ENCODE data around the gene HOXC4.

DNA sequence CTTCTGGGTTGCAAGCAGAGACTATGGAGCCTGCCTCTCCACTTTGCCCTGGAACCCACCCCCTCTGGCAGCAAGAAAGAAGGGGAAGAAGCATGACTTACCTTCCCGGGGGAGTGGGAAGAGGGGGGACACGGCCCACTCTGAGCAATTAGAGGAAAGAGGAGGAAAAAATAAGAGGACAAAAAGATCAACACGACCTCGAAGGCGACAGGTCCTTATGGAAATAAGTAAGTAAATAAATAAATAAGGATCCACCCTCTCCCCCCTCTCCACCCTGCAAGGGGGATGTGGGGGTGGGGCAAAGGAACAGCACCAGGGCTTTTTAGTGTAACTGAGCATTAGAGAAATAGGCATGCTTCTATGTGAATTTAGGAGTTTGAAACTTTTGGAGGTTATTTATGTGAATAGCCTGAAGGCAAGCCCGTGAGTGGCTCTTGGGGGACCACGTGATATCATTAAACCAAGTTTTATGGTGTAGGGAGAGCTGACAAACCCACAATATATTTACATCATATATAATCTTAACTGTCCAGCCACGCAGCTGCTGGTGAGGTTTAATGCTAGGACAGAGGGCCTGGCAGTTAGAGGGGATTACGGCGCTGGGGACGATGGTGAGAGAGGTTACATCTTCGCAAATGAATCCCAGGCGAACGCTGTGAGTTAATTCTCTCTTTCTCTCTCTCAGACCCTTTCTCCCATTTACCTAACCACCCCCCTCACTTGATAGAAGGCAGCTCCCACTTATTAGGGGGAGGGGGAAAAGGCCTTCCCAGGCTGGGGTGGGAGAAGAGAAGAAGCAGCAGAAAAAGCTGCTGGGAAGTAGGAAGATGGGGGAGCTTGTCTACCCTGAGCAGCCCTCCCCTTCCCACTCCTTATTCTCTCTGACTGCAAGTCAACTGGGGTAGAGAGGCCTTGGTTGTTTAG lies 16.0 kb upstream of the HOXC4 start:
- TF ChIP-seq, protein P1, sequence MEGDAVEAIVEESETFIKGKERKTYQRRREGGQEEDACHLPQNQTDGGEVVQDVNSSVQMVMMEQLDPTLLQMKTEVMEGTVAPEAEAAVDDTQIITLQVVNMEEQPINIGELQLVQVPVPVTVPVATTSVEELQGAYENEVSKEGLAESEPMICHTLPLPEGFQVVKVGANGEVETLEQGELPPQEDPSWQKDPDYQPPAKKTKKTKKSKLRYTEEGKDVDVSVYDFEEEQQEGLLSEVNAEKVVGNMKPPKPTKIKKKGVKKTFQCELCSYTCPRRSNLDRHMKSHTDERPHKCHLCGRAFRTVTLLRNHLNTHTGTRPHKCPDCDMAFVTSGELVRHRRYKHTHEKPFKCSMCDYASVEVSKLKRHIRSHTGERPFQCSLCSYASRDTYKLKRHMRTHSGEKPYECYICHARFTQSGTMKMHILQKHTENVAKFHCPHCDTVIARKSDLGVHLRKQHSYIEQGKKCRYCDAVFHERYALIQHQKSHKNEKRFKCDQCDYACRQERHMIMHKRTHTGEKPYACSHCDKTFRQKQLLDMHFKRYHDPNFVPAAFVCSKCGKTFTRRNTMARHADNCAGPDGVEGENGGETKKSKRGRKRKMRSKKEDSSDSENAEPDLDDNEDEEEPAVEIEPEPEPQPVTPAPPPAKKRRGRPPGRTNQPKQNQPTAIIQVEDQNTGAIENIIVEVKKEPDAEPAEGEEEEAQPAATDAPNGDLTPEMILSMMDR (tag by site-specific recombination; IDR thresholded peaks at IDR 0.05), result 0 out of 2 replicates have a peak, but pooled peaks have one; percentile 8
- TF ChIP-seq ZBTB17 (tag by site-specific recombination; IDR thresholded peaks at IDR 0.05) (no peak), ZNF558 (tag by site-specific recombination; IDR thresholded peaks at IDR 0.05) (peak; percentile 56; the same call in 1 of the 2 replicates), ZNF274 (IDR thresholded peaks at IDR 0.05; ENCODE audit: low read length) (no peak), ZNF274 (tag by site-specific recombination; IDR thresholded peaks at IDR 0.05; ENCODE audit: borderline replicate concordance) (no peak), ZNF600 (tag by site-specific recombination; IDR thresholded peaks at IDR 0.05) (no peak), ZNF169 (tag by site-specific recombination; IDR thresholded peaks at IDR 0.05) (no peak), SP2 (tag by site-specific recombination; IDR thresholded peaks at IDR 0.05) (peak; percentile 25; the same call in 1 of the 2 replicates), ZSCAN30 (tag by site-specific recombination; IDR thresholded peaks at IDR 0.05) (peak; percentile 87), ZNF571 (tag by site-specific recombination; IDR thresholded peaks at IDR 0.05) (no peak), ZNF837 (tag by site-specific recombination; IDR thresholded peaks at IDR 0.05) (no peak), ZBTB7A (tag by site-specific recombination; IDR thresholded peaks at IDR 0.05; ENCODE audit: low read depth) (0 out of 2 replicates have a peak, but pooled peaks have one; percentile 58)
- TF ChIP-seq, protein P2, sequence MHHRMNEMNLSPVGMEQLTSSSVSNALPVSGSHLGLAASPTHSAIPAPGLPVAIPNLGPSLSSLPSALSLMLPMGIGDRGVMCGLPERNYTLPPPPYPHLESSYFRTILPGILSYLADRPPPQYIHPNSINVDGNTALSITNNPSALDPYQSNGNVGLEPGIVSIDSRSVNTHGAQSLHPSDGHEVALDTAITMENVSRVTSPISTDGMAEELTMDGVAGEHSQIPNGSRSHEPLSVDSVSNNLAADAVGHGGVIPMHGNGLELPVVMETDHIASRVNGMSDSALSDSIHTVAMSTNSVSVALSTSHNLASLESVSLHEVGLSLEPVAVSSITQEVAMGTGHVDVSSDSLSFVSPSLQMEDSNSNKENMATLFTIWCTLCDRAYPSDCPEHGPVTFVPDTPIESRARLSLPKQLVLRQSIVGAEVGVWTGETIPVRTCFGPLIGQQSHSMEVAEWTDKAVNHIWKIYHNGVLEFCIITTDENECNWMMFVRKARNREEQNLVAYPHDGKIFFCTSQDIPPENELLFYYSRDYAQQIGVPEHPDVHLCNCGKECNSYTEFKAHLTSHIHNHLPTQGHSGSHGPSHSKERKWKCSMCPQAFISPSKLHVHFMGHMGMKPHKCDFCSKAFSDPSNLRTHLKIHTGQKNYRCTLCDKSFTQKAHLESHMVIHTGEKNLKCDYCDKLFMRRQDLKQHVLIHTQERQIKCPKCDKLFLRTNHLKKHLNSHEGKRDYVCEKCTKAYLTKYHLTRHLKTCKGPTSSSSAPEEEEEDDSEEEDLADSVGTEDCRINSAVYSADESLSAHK (tag by site-specific recombination; IDR thresholded peaks at IDR 0.05), result peak; percentile 88
- TF ChIP-seq, protein P3, sequence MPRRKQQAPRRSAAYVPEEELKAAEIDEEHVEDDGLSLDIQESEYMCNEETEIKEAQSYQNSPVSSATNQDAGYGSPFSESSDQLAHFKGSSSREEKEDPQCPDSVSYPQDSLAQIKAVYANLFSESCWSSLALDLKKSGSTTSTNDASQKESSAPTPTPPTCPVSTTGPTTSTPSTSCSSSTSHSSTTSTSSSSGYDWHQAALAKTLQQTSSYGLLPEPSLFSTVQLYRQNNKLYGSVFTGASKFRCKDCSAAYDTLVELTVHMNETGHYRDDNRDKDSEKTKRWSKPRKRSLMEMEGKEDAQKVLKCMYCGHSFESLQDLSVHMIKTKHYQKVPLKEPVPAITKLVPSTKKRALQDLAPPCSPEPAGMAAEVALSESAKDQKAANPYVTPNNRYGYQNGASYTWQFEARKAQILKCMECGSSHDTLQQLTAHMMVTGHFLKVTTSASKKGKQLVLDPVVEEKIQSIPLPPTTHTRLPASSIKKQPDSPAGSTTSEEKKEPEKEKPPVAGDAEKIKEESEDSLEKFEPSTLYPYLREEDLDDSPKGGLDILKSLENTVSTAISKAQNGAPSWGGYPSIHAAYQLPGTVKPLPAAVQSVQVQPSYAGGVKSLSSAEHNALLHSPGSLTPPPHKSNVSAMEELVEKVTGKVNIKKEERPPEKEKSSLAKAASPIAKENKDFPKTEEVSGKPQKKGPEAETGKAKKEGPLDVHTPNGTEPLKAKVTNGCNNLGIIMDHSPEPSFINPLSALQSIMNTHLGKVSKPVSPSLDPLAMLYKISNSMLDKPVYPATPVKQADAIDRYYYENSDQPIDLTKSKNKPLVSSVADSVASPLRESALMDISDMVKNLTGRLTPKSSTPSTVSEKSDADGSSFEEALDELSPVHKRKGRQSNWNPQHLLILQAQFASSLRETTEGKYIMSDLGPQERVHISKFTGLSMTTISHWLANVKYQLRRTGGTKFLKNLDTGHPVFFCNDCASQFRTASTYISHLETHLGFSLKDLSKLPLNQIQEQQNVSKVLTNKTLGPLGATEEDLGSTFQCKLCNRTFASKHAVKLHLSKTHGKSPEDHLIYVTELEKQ (tag by site-specific recombination; IDR thresholded peaks at IDR 0.05; ENCODE audit: borderline replicate concordance), result peak; percentile 83
- TF ChIP-seq, protein P4, sequence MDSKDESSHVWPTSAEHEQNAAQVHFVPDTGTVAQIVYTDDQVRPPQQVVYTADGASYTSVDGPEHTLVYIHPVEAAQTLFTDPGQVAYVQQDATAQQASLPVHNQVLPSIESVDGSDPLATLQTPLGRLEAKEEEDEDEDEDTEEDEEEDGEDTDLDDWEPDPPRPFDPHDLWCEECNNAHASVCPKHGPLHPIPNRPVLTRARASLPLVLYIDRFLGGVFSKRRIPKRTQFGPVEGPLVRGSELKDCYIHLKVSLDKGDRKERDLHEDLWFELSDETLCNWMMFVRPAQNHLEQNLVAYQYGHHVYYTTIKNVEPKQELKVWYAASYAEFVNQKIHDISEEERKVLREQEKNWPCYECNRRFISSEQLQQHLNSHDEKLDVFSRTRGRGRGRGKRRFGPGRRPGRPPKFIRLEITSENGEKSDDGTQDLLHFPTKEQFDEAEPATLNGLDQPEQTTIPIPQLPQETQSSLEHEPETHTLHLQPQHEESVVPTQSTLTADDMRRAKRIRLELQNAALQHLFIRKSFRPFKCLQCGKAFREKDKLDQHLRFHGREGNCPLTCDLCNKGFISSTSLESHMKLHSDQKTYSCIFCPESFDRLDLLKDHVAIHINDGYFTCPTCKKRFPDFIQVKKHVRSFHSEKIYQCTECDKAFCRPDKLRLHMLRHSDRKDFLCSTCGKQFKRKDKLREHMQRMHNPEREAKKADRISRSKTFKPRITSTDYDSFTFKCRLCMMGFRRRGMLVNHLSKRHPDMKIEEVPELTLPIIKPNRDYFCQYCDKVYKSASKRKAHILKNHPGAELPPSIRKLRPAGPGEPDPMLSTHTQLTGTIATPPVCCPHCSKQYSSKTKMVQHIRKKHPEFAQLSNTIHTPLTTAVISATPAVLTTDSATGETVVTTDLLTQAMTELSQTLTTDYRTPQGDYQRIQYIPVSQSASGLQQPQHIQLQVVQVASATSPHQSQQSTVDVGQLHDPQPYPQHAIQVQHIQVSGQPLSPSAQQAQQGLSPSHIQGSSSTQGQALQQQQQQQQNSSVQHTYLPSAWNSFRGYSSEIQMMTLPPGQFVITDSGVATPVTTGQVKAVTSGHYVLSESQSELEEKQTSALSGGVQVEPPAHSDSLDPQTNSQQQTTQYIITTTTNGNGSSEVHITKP (tag by site-specific recombination; IDR thresholded peaks at IDR 0.05), result peak; percentile 40

Measured in HEK293 (cell line).